Mesenchymal stem cell (in vitro differentiated cells and primary cell): ENCODE results near the gene FARS2.

Experiments
- DNase-seq: peaks from one replicate; pipeline ENCODE4 v3.0.0-alpha.2; 2013
- H2AFZ ChIP-seq: one replicate; pipeline ENCODE4 v1.6.1; 2013; ENCODE audit warnings: low read depth, mild to moderate bottlenecking, control low read depth, inconsistent platforms, low read length, moderate library complexity
- H2AK5ac ChIP-seq: 2 replicates; pipeline ENCODE4 v1.6.1; 2013; ENCODE audit warnings: low read length, moderate library complexity, mild to moderate bottlenecking, inconsistent platforms; ENCODE audit not compliant: severe bottlenecking
- H2BK120ac ChIP-seq: one replicate; pipeline ENCODE4 v1.6.1; 2013; ENCODE audit warnings: low read depth, mild to moderate bottlenecking, inconsistent platforms, low read length, moderate library complexity
- H2BK12ac ChIP-seq, 2 experiments: one replicate each; pipeline ENCODE4 v1.6.1; 2013; ENCODE audit warnings: inconsistent platforms in 2 of 2, low read length in 2 of 2, mild to moderate bottlenecking in 2 of 2, moderate library complexity in 2 of 2, control low read depth in 1 of 2
- H2BK15ac ChIP-seq: one replicate; pipeline ENCODE4 v1.6.1; 2013; ENCODE audit warnings: mild to moderate bottlenecking, low read depth, inconsistent platforms; ENCODE audit not compliant: poor library complexity, severe bottlenecking
- H2BK5ac ChIP-seq: 2 replicates; pipeline ENCODE4 v1.6.1; 2013; ENCODE audit warnings: low read depth, mild to moderate bottlenecking, low read length, control low read depth, inconsistent platforms; ENCODE audit not compliant: poor library complexity, severe bottlenecking
- H3K14ac ChIP-seq, 2 experiments: one replicate each; pipeline ENCODE4 v1.6.1; 2013; ENCODE audit warnings: inconsistent platforms in 2 of 2, low read length in 2 of 2, control low read depth in 1 of 2, mild to moderate bottlenecking in 1 of 2, moderate library complexity in 1 of 2
- H3K18ac ChIP-seq, 2 experiments: one replicate each; pipeline ENCODE4 v1.6.1; 2013; ENCODE audit warnings: inconsistent platforms in 2 of 2, low read length in 2 of 2, control low read depth in 1 of 2, low read depth in 1 of 2, mild to moderate bottlenecking in 1 of 2
- H3K23ac ChIP-seq, 2 experiments: one replicate each; pipeline ENCODE4 v1.6.1; 2013; ENCODE audit warnings: inconsistent platforms in 2 of 2, low read length in 2 of 2, mild to moderate bottlenecking in 2 of 2, moderate library complexity in 2 of 2, control low read depth in 1 of 2
- H3K27ac ChIP-seq: 2 replicates; pipeline ENCODE4 v1.5.1; 2013; ENCODE audit warnings: mild to moderate bottlenecking, moderate library complexity, low read length, control low read depth, inconsistent platforms; ENCODE audit not compliant: poor library complexity, severe bottlenecking
- H3K27me3 ChIP-seq, 2 experiments: 2 replicates each; pipeline versions ENCODE4 v1.6.1 to v1.7.0; 2013; ENCODE audit warnings: low read length in 2 of 2, mild to moderate bottlenecking in 2 of 2, moderate library complexity in 2 of 2, control low read depth in 1 of 2, inconsistent platforms in 1 of 2; ENCODE audit not compliant: control insufficient read depth in 1 of 2, insufficient read depth in 1 of 2
- H3K36me3 ChIP-seq, 2 experiments: 2 replicates each; pipeline versions ENCODE4 v1.6.1 to v1.7.0; 2013; ENCODE audit warnings: low read length in 2 of 2, control low read depth in 1 of 2, inconsistent platforms in 1 of 2, low read depth in 1 of 2, mild to moderate bottlenecking in 1 of 2; ENCODE audit not compliant: insufficient read depth in 2 of 2, control insufficient read depth in 1 of 2
- H3K4ac ChIP-seq, 2 experiments: one replicate each; pipeline ENCODE4 v1.6.1; 2013; ENCODE audit warnings: inconsistent platforms in 2 of 2, low read length in 2 of 2, mild to moderate bottlenecking in 2 of 2, moderate library complexity in 2 of 2, control low read depth in 1 of 2, low read depth in 1 of 2
- H3K4me1 ChIP-seq: 2 replicates; pipeline ENCODE4 v1.6.1; 2013; ENCODE audit warnings: low read depth, low read length, control low read depth; ENCODE audit not compliant: control insufficient read depth, insufficient read depth
- H3K4me2 ChIP-seq: 2 replicates; pipeline ENCODE4 v1.6.1; 2013; ENCODE audit warnings: low read length, mild to moderate bottlenecking, inconsistent platforms; ENCODE audit not compliant: poor library complexity, severe bottlenecking
- H3K4me3 ChIP-seq, 2 experiments: 2 replicates each; pipeline versions ENCODE4 v1.5.1 to v1.7.0; 2013; ENCODE audit warnings: low read length in 2 of 2, mild to moderate bottlenecking in 2 of 2, control low read depth in 1 of 2, low read depth in 1 of 2; ENCODE audit not compliant: insufficient read depth in 1 of 2
- H3K79me1 ChIP-seq: replicated peaks from 2 replicates; pipeline ENCODE4 v1.6.1; 2013; ENCODE audit warnings: mild to moderate bottlenecking, control low read depth, low read length, inconsistent platforms; ENCODE audit not compliant: poor library complexity, severe bottlenecking
- H3K9ac ChIP-seq: 2 replicates; pipeline ENCODE4 v1.7.0; 2013; ENCODE audit warnings: mild to moderate bottlenecking, low read length, moderate library complexity
- H3K9me3 ChIP-seq: 2 replicates; pipeline ENCODE4 v1.7.0; 2013; ENCODE audit warnings: mild to moderate bottlenecking, low read length; ENCODE audit not compliant: control insufficient read depth
- H4K8ac ChIP-seq: one replicate; pipeline ENCODE4 v1.6.1; 2013; ENCODE audit warnings: inconsistent platforms, mild to moderate bottlenecking, low read length, moderate library complexity
- H4K91ac ChIP-seq: one replicate; pipeline ENCODE4 v1.6.1; 2013; ENCODE audit warnings: mild to moderate bottlenecking, low read length, inconsistent platforms
- WGBS: methylation state at CpG from one replicate; pipeline ENCODE4 v1.1.7; 2013; ENCODE audit warnings: mixed read lengths; 5-methylcytosine and 5-hydroxymethylcytosine counted together

FARS2 gene

GRCh38 chr6:5706124-5707033 is 445.1 kb downstream of the FARS2 start:
- H3K4me1 ChIP-seq, result no peaks in the 10 kb centered on the region
- H3K4me2 ChIP-seq, result no peak overlapping the region
- H2BK5ac ChIP-seq, result no peak overlapping the region
- no peak for DNase-seq
- no peak overlapping the region for H2BK12ac ChIP-seq
- no peak overlapping the region for H2BK120ac ChIP-seq
- no peak overlapping the region for H3K9ac ChIP-seq
- H3K18ac ChIP-seq, result no peak overlapping the region
- H3K36me3 ChIP-seq, result peaks cover 0 to 4% of the 10 kb centered on the region in 2 experiments
- H3K27ac ChIP-seq, result no peak overlapping the region
- H2AFZ ChIP-seq, result no peak overlapping the region
- H3K23ac ChIP-seq, result no peak overlapping the region
- no peak overlapping the region for H4K8ac ChIP-seq
- no peak overlapping the region for H3K4me3 ChIP-seq
- H2BK15ac ChIP-seq, result no peak overlapping the region
- H3K4ac ChIP-seq, result no peak overlapping the region
- no peak overlapping the region for H2AK5ac ChIP-seq
- no peaks in the 10 kb centered on the region for H3K9me3 ChIP-seq
- H3K27me3 ChIP-seq, result no peaks in the 10 kb centered on the region
- 98% methylated on average over 19 of the region's 19 CpGs for WGBS
- no peak overlapping the region for H4K91ac ChIP-seq
- H3K14ac ChIP-seq, result no peak overlapping the region
- peaks cover 5% of the 10 kb centered on the region for H3K79me1 ChIP-seq

DNA sequence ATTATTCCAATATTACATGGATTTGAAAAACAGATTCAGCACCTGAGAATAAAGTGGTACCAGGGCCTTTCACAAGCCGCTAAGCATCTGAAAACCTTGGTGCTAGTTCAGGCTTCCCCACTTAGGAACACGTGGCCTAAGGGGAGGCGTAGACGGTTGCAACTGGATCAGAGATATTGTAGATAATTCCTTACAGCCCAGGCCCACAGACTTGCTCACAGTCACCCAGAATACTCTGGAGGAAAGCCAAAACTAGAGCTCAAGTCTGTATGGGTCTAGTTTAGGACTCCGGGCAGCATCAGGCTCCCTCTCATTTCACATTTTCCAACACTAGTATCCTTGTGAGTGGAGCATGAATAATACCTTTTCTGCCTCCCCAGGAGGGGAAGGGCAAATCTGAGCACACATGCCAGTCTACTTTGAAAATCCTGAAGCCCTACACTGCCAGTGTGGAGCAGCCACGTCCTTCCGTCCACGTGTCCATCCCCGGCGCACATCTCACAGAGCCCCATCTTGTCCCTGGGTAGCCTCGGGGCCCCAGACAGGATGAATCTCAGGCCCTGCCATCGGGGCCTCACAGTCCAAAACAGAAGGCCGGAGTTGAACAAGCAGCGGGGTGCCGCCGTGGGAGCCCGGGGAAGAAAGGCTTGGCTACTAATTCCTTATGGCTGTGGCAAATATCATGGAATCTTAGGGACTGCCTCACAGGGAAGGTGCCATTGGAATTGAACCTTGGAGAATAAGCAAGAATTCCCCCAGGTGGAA is 446.1 kb downstream of the FARS2 start:
- H2BK15ac ChIP-seq, result no peak overlapping the region
- H3K9me3 ChIP-seq, result no peaks in the 10 kb centered on the region
- peaks cover 0 to 4% of the 10 kb centered on the region in 2 experiments for H3K36me3 ChIP-seq
- H4K8ac ChIP-seq, result no peak overlapping the region
- H2BK120ac ChIP-seq, result no peak overlapping the region
- H4K91ac ChIP-seq, result no peak overlapping the region
- peaks cover 5% of the 10 kb centered on the region for H3K79me1 ChIP-seq
- H2AK5ac ChIP-seq, result no peak overlapping the region
- 98% methylated on average over 17 of the region's 17 CpGs for WGBS
- no peak overlapping the region for H3K27ac ChIP-seq
- H3K9ac ChIP-seq, result no peak overlapping the region
- H2AFZ ChIP-seq, result no peak overlapping the region
- no peaks in the 10 kb centered on the region for H3K4me1 ChIP-seq
- H3K4ac ChIP-seq, result no peak overlapping the region
- H2BK5ac ChIP-seq, result no peak overlapping the region
- DNase-seq, result no peak
- H3K23ac ChIP-seq, result no peak overlapping the region
- no peak overlapping the region for H2BK12ac ChIP-seq
- no peaks in the 10 kb centered on the region for H3K27me3 ChIP-seq
- H3K4me3 ChIP-seq, result no peak overlapping the region
- H3K18ac ChIP-seq, result no peak overlapping the region
- H3K4me2 ChIP-seq, result no peak overlapping the region
- H3K14ac ChIP-seq, result no peak overlapping the region

DNA sequence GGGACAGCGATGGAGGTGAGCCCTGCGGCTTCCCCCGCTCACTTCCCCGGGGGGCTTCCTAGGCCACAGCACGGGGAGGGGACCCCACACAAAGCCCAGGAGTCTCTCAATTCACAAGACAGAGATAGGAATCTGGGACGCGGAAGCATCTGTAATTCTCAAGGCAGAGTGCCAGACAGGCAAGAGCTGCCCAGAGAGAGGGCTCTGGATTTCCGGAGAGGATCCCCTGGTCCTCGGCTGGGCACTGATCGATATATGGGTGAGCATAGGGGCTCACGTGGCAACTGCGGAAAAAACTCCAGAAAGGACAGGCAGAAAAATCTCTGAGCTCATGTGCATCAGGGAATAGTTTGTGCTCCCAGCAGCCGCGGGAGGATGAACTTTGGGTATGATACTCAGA is 449.2 kb downstream of the FARS2 start:
- H2BK120ac ChIP-seq, result no peak overlapping the region
- H3K79me1 ChIP-seq, result no peaks in the 10 kb centered on the region
- no peak overlapping the region for H2AFZ ChIP-seq
- H3K9me3 ChIP-seq, result no peaks in the 10 kb centered on the region
- no peak overlapping the region for H2BK15ac ChIP-seq
- H3K9ac ChIP-seq, result no peak overlapping the region
- H2BK5ac ChIP-seq, result no peak overlapping the region
- no peak overlapping the region for H4K8ac ChIP-seq
- H3K23ac ChIP-seq, result no peak overlapping the region
- 91% methylated on average over 14 of the region's 14 CpGs for WGBS
- no peak overlapping the region for H3K4me3 ChIP-seq
- H3K36me3 ChIP-seq, result peaks cover 0 to 4% of the 10 kb centered on the region in 2 experiments
- no peak overlapping the region for H3K14ac ChIP-seq
- H2BK12ac ChIP-seq, result no peak overlapping the region
- H3K27ac ChIP-seq, result no peak overlapping the region
- H3K4ac ChIP-seq, result no peak overlapping the region
- no peaks in the 10 kb centered on the region for H3K27me3 ChIP-seq
- DNase-seq, result no peak
- no peak overlapping the region for H4K91ac ChIP-seq
- H2AK5ac ChIP-seq, result no peak overlapping the region
- no peak overlapping the region for H3K4me2 ChIP-seq
- no peaks in the 10 kb centered on the region for H3K4me1 ChIP-seq
- H3K18ac ChIP-seq, result no peak overlapping the region

GRCh38 chr6:5710936-5711335 is 449.6 kb downstream of the FARS2 start:
- H4K91ac ChIP-seq, result no peak overlapping the region
- DNase-seq, result no peak
- no peak overlapping the region for H2AFZ ChIP-seq
- no peak overlapping the region for H3K23ac ChIP-seq
- no peak overlapping the region for H3K18ac ChIP-seq
- WGBS, result 91% methylated on average over 1 of the region's 4 CpGs
- H3K14ac ChIP-seq, result no peak overlapping the region
- H3K79me1 ChIP-seq, result no peaks in the 10 kb centered on the region
- no peak overlapping the region for H4K8ac ChIP-seq
- H3K4me3 ChIP-seq, result no peak overlapping the region
- no peak overlapping the region for H2BK12ac ChIP-seq
- no peaks in the 10 kb centered on the region for H3K4me1 ChIP-seq
- peaks cover 2% of the 10 kb centered on the region for H3K9me3 ChIP-seq
- H2BK5ac ChIP-seq, result no peak overlapping the region
- H3K36me3 ChIP-seq, result peaks cover 0 to 4% of the 10 kb centered on the region in 2 experiments
- H3K4ac ChIP-seq, result no peak overlapping the region
- no peak overlapping the region for H3K27ac ChIP-seq
- no peak overlapping the region for H2BK15ac ChIP-seq
- no peak overlapping the region for H3K4me2 ChIP-seq
- H3K27me3 ChIP-seq, result no peaks in the 10 kb centered on the region
- H2BK120ac ChIP-seq, result no peak overlapping the region
- no peak overlapping the region for H2AK5ac ChIP-seq
- H3K9ac ChIP-seq, result no peak overlapping the region
